Caco-2 (cell line): ENCODE results near the gene TMEM141. TPM values are rescaled to one million over a fixed set of nuclear protein-coding genes. Genes with fewer than 3 reads are reported as not detected.

Source experiments
- BruUV-seq: library from RNA; stranded (reverse); fragments of 400-500 nt; replicated peaks from 2 replicates; lab custom pipeline; 2021; lab: Mats Ljungman, UMichigan
- CTCF ChIA-PET: fragments of 300-600 bp; sonication (Branson Sonifier 250); formaldehyde crosslinking; loops from one replicate; lab custom pipeline; 2022; ENCODE audit warnings: antibody characterized with exemption; lab: Charles Lee
- POLR2A ChIA-PET: fragments of 300-600 bp; sonication (Branson Sonifier 250); formaldehyde crosslinking; loops from one replicate; lab custom pipeline; 2022; ENCODE audit warnings: antibody characterized with exemption; lab: Charles Lee
- DNase-seq, 2 experiments: peaks; one replicate each; pipeline versions ENCODE4 v3.0.0 to v3.0.0-alpha.2; 2020 to 2022
- H3K27me3 ChIP-seq: replicated peaks from 2 replicates; pipeline ENCODE4 v1.6.0; 2011; ENCODE audit warnings: low read length; ENCODE audit not compliant: control insufficient read depth, insufficient read depth
- H3K36me3 ChIP-seq: 2 replicates; pipeline ENCODE4 v1.5.1; 2011; ENCODE audit warnings: low read length; ENCODE audit not compliant: control insufficient read depth, insufficient read depth
- H3K4me1 ChIP-seq: fragments of 250-450 bp; sonication (Bioruptor Pico); 2 replicates; pipeline ENCODE4 v1.5.1; 2020; ENCODE audit warnings: mild to moderate bottlenecking
- H3K4me3 ChIP-seq: 2 replicates; pipeline ENCODE4 v1.5.1; 2011; ENCODE audit warnings: low read depth, mild to moderate bottlenecking, control low read depth, low read length
- H3K9me3 ChIP-seq: fragments of 250-450 bp; sonication (Bioruptor Pico); 2 replicates; pipeline ENCODE4 v1.5.1; 2020; ENCODE audit warnings: mild to moderate bottlenecking, moderate library complexity
- H3K27ac Mint-ChIP-seq: one replicate; pipeline ENCODE4 v1.8.0; 2022; ENCODE audit warnings: mixed read lengths; ENCODE audit not compliant: unreplicated experiment
- H3K27me3 Mint-ChIP-seq: one replicate; pipeline ENCODE4 v1.8.0; 2022; ENCODE audit warnings: mixed read lengths; ENCODE audit not compliant: insufficient read depth, unreplicated experiment
- H3K36me3 Mint-ChIP-seq: one replicate; pipeline ENCODE4 v1.8.0; 2022; ENCODE audit warnings: mild to moderate bottlenecking, mixed read lengths; ENCODE audit not compliant: insufficient read depth, unreplicated experiment
- H3K4me1 Mint-ChIP-seq: one replicate; pipeline ENCODE4 v1.8.0; 2022; ENCODE audit warnings: low read depth, mixed read lengths; ENCODE audit not compliant: unreplicated experiment
- H3K4me3 Mint-ChIP-seq: one replicate; pipeline ENCODE4 v1.8.0; 2022; ENCODE audit warnings: mild to moderate bottlenecking, moderate library complexity, mixed read lengths; ENCODE audit not compliant: unreplicated experiment
- H3K9me3 Mint-ChIP-seq: one replicate; pipeline ENCODE4 v1.8.0; 2022; ENCODE audit warnings: mixed read lengths; ENCODE audit not compliant: unreplicated experiment
- intact Hi-C: fragments of 100-400 bp; cut with micrococcal nuclease; formaldehyde crosslinking; loops from one replicate; pipeline ENCODE4 v1.10.0; 2022; ENCODE audit not compliant: unreplicated experiment
- total RNA-seq: library from RNA; stranded (reverse); gene quantifications from 2 replicates; pipeline ENCODE4 v1.2.3, GENCODE V29; 2022
- TF ChIP-seq, protein P1 (sequence below), 2 experiments: fragments of 200-600 bp in 1 of 2; IDR thresholded peaks; 1 replicate in 1 of 2; 2 replicates in 1 of 2; pipeline versions ENCODE4 v1.5.1 to v1.8.0; 2011 to 2022; ENCODE audit warnings: antibody characterized with exemption in 1 of 2, control low read depth in 1 of 2, inconsistent platforms in 1 of 2, low read depth in 1 of 2, low read length in 1 of 2, mild to moderate bottlenecking in 1 of 2, moderate library complexity in 1 of 2; ENCODE audit not compliant: insufficient read depth in 1 of 2, severe bottlenecking in 1 of 2, unreplicated experiment in 1 of 2

The TMEM141 gene
- total RNA-seq, 1 experiment from 2014 or later: 107 TPM

- Mint-ChIP-seq H3K27me3 (no peaks in the 10 kb centered on the region), H3K4me1 (peaks cover 6% of the 10 kb centered on the region), H3K9me3 (no peaks in the 10 kb centered on the region), H3K27ac (no peak overlapping the region), H3K4me3 (no peak overlapping the region), H3K36me3 (peaks cover 53% of the 10 kb centered on the region)
- TF ChIP-seq, protein P1, sequence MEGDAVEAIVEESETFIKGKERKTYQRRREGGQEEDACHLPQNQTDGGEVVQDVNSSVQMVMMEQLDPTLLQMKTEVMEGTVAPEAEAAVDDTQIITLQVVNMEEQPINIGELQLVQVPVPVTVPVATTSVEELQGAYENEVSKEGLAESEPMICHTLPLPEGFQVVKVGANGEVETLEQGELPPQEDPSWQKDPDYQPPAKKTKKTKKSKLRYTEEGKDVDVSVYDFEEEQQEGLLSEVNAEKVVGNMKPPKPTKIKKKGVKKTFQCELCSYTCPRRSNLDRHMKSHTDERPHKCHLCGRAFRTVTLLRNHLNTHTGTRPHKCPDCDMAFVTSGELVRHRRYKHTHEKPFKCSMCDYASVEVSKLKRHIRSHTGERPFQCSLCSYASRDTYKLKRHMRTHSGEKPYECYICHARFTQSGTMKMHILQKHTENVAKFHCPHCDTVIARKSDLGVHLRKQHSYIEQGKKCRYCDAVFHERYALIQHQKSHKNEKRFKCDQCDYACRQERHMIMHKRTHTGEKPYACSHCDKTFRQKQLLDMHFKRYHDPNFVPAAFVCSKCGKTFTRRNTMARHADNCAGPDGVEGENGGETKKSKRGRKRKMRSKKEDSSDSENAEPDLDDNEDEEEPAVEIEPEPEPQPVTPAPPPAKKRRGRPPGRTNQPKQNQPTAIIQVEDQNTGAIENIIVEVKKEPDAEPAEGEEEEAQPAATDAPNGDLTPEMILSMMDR (IDR thresholded peaks at IDR 0.05; ENCODE audit: insufficient read depth in 1 of 2, low read depth in 1 of 2, low read length in 1 of 2, severe bottlenecking in 1 of 2, unreplicated experiment in 1 of 2): no peak
- no peaks in the 10 kb centered on the region for H3K27me3 ChIP-seq
- H3K9me3 ChIP-seq: no peaks in the 10 kb centered on the region
- intact Hi-C loops: loop anchor here (5.0 kb wide), 1 partner anchor 43 kb away; the partner anchor contains the start of gene PHPT1
- POLR2A ChIA-PET: interaction anchor here (0.6 kb wide), 1 partner anchor 276 kb away, joined by 3 read pairs; no protein-coding TSS in a partner anchor
- CTCF ChIA-PET: no interaction called here
- H3K4me1 ChIP-seq: peaks cover 13% of the 10 kb centered on the region; the same call in 1 of the 2 replicates
- no peak for DNase-seq
- H3K36me3 ChIP-seq: peaks cover 3% of the 10 kb centered on the region
- BruUV-seq: no TSS peak
- H3K4me3 ChIP-seq: no peak overlapping the region
Measured at GRCh38 chr9:136804509-136805206, 13.5 kb downstream of the TMEM141 start.

DNA sequence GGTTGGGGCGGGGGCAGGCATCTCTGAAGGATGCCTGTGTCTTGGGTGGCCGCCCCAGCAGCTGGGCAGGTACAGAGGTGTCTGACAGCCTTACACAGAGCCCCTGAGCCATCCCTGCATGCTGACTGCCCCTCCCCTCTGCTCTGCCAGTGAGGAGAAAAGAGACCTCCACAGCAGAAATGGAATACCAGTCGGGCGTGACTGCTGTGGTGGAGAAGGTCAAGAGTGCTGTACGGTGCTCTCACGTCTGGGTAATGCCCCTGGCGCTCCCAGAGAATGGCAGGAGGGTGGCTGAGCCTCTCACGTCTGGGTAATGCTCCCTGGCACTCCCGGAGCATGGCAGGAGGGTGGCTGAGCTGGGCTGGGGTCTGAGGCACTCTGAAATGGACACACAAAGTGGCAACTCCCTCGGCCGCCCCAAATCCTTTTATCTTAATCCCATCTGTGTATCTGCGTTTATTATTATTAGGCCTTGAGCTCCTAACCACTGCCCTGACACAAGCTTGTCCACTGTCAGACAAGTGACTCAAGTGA is 14.1 kb downstream of the TMEM141 start:
- Mint-ChIP-seq H3K36me3 (peaks cover 53% of the 10 kb centered on the region), H3K4me1 (peaks cover 6% of the 10 kb centered on the region), H3K27me3 (no peaks in the 10 kb centered on the region), H3K27ac (no peak overlapping the region), H3K9me3 (no peaks in the 10 kb centered on the region), H3K4me3 (peak overlapping the region; percentile 31)
- TF ChIP-seq, protein P1 (IDR thresholded peaks at IDR 0.05; ENCODE audit: insufficient read depth in 1 of 2, low read depth in 1 of 2, low read length in 1 of 2, severe bottlenecking in 1 of 2, unreplicated experiment in 1 of 2): no peak
- ChIA-PET CTCF (interaction anchor here (1.6 kb wide), 1 partner anchor 13 kb away, joined by 4 read pairs; no protein-coding TSS in a partner anchor), POLR2A (no interaction called here)
- DNase-seq: no peak
- Histone ChIP-seq H3K36me3 (peaks cover 3% of the 10 kb centered on the region), H3K27me3 (no peaks in the 10 kb centered on the region), H3K4me3 (no peak overlapping the region), H3K4me1 (peaks cover 18% of the 10 kb centered on the region; the same call in 1 of the 2 replicates), H3K9me3 (no peaks in the 10 kb centered on the region)
- intact Hi-C loops: loop anchor here (5.0 kb wide), 1 partner anchor 42 kb away; the partner anchor contains the start of gene PHPT1
- no TSS peak for BruUV-seq

- ChIA-PET CTCF (interaction anchor here (1.6 kb wide), 1 partner anchor 14 kb away, joined by 4 read pairs; no protein-coding TSS in a partner anchor), POLR2A (interaction anchor here (0.8 kb wide), 1 partner anchor 80 kb away, joined by 3 read pairs; the partner anchor contains the start of gene TRAF2)
- Histone ChIP-seq H3K36me3 (peaks cover 3% of the 10 kb centered on the region), H3K4me1 (peaks cover 18% of the 10 kb centered on the region; the same call in 1 of the 2 replicates), H3K9me3 (no peaks in the 10 kb centered on the region), H3K4me3 (peak overlapping the region; percentile 90), H3K27me3 (no peaks in the 10 kb centered on the region)
- Mint-ChIP-seq H3K9me3 (no peaks in the 10 kb centered on the region), H3K27ac (no peak overlapping the region), H3K4me1 (peaks cover 6% of the 10 kb centered on the region), H3K36me3 (peaks cover 52% of the 10 kb centered on the region), H3K27me3 (no peaks in the 10 kb centered on the region), H3K4me3 (peak overlapping the region; percentile 75)
- TF ChIP-seq, protein P1 (IDR thresholded peaks at IDR 0.05; ENCODE audit: insufficient read depth in 1 of 2, low read depth in 1 of 2, low read length in 1 of 2, severe bottlenecking in 1 of 2, unreplicated experiment in 1 of 2): no peak
- DNase-seq: no peak
- intact Hi-C loops: loop anchor here (5.0 kb wide), 1 partner anchor 41 kb away; the partner anchor contains the start of gene PHPT1
- BruUV-seq: no TSS peak
Measured at GRCh38 chr9:136806067-136806466, 14.9 kb downstream of the TMEM141 start.
